ENCODE measurements around the gene DYNLT4. TPM values are rescaled to one million over a fixed set of nuclear protein-coding genes. Genes with fewer than 3 reads are reported as not detected.
"Not testable (repeated sequence)": the region's sequence is repeated elsewhere in the genome, so short reads cannot be mapped to it uniquely, and the experiment has no call there.

DYNLT4 gene
- polyA plus RNA-seq (2013, experiment 1 of 2; ENCODE audit: insufficient read length), result 0.26 TPM
- 0.39 TPM for polyA plus RNA-seq (2013, experiment 2 of 2; ENCODE audit: insufficient read length)

- no peak for DNase-seq
Observed at GRCh38 chr1:44806704-44807363, at the start of gene DYNLT4. DYNLT4 (minus strand) TSS chr1:44807351; CDS start chr1:44806668, 683 bp downstream.

- DNase-seq, result no peak
Observed at GRCh38 chr1:44855742-44856141, 48.6 kb upstream of the DYNLT4 start.

- no peak for DNase-seq
Observed at GRCh38 chr1:44854970-44855369, 47.8 kb upstream of the DYNLT4 start.

GRCh38 chr1:44853201-44853600 lies 46.0 kb upstream of the DYNLT4 start:
- DNase-seq, result no peak

GRCh38 chr1:44851308-44851707 lies 44.2 kb upstream of the DYNLT4 start:
- no peak for DNase-seq

GRCh38 chr1:44849575-44850132 lies 42.5 kb upstream of the DYNLT4 start:
- no peak for DNase-seq

GRCh38 chr1:44848456-44849181 lies 41.5 kb upstream of the DYNLT4 start:
- no peak for DNase-seq

GRCh38 chr1:44847845-44848244 lies 40.7 kb upstream of the DYNLT4 start:
- no peak for DNase-seq

- DNase-seq, result no peak
Observed at GRCh38 chr1:44846985-44847384, 39.8 kb upstream of the DYNLT4 start.

GRCh38 chr1:44842862-44843655 lies 35.9 kb upstream of the DYNLT4 start, which contains the start of gene PTCH2:
PTCH2 (minus strand) TSS chr1:44843253; CDS start chr1:44842932, 321 bp downstream.
- peak; percentile 85 for DNase-seq

- no peak for DNase-seq
Observed at GRCh38 chr1:44842486-44842861, 35.3 kb upstream of the DYNLT4 start.

- DNase-seq, result peak; percentile 45
Observed at GRCh38 chr1:44839576-44839975, 32.4 kb upstream of the DYNLT4 start.

GRCh38 chr1:44838294-44838693 lies 31.1 kb upstream of the DYNLT4 start:
- not testable (repeated sequence) for DNase-seq

GRCh38 chr1:44835738-44836675 lies 28.9 kb upstream of the DYNLT4 start:
- peak; percentile 75 for DNase-seq

- no peak for DNase-seq
Observed at GRCh38 chr1:44834328-44834727, 27.2 kb upstream of the DYNLT4 start.

- DNase-seq, result no peak
Observed at GRCh38 chr1:44832056-44832705, 25.0 kb upstream of the DYNLT4 start.

- no peak for DNase-seq
Observed at GRCh38 chr1:44831516-44831915, 24.4 kb upstream of the DYNLT4 start.

- DNase-seq, result no peak
Observed at GRCh38 chr1:44830900-44831304, 23.8 kb upstream of the DYNLT4 start.

- no peak for DNase-seq
Observed at GRCh38 chr1:44829506-44830384, 22.6 kb upstream of the DYNLT4 start.

GRCh38 chr1:44828841-44829440 lies 21.8 kb upstream of the DYNLT4 start:
- DNase-seq, result no peak

All from fibroblast of skin of scalp (primary cell).